HepG2 (cell line): ENCODE measurements around the gene MOAP1. TPM values are rescaled to one million over a fixed set of nuclear protein-coding genes. Genes with fewer than 3 reads are reported as not detected.

Source experiments
- ATF1 ChIP-seq: IDR thresholded peaks from 2 replicates; pipeline ENCODE4 v1.6.1; 2016; ENCODE audit warnings: mild to moderate bottlenecking, control low read depth
- BCL3 ChIP-seq: sonication (generic); formaldehyde crosslinking; IDR thresholded peaks from 2 replicates; pipeline ENCODE4 v1.5.1; 2020; ENCODE audit warnings: mild to moderate bottlenecking, missing genetic modification reagents, moderate library complexity
- GATAD2A ChIP-seq: IDR thresholded peaks from 2 replicates; pipeline ENCODE4 v1.6.1; 2016
- HDAC2 ChIP-seq: sonication (generic); formaldehyde crosslinking; IDR thresholded peaks from 2 replicates; pipeline ENCODE4 v1.4.0; 2020; ENCODE audit warnings: missing genetic modification reagents
- HMGXB4 ChIP-seq, 2 experiments: sonication (generic) in 1 of 2; formaldehyde crosslinking in 1 of 2; IDR thresholded peaks; 2 replicates each; pipeline versions ENCODE4 v1.4.0 to v1.6.1; 2018 to 2020; ENCODE audit warnings: missing genetic modification reagents in 2 of 2, borderline replicate concordance in 1 of 2, low read depth in 1 of 2, mild to moderate bottlenecking in 1 of 2, missing biosample characterization in 1 of 2
- IKZF4 ChIP-seq: sonication (generic); formaldehyde crosslinking; IDR thresholded peaks from 2 replicates; pipeline ENCODE4 v1.5.1; 2020; ENCODE audit warnings: borderline replicate concordance, mild to moderate bottlenecking, low read depth, missing genetic modification reagents; ENCODE audit errors: not compliant biosample characterization
- POLR2AphosphoS5 ChIP-seq: IDR thresholded peaks from 2 replicates; pipeline ENCODE4 v1.6.1; 2012; ENCODE audit warnings: low read depth, low read length
- RFX1 ChIP-seq: fragments of 450-650 bp; IDR thresholded peaks from 2 replicates; pipeline ENCODE4 v1.6.1; 2017
- RNF2 ChIP-seq: fragments of 450-650 bp; conservative IDR thresholded peaks from 2 replicates; pipeline ENCODE4 v1.6.1; 2016; ENCODE audit warnings: low read depth
- SP1 ChIP-seq, 2 experiments: fragments of 450-650 bp in 1 of 2; sonication (generic) in 1 of 2; formaldehyde crosslinking in 1 of 2; IDR thresholded peaks; 2 replicates each; pipeline versions ENCODE4 v1.4.0 to v1.6.1; 2016 to 2020; ENCODE audit warnings: missing genetic modification reagents in 1 of 2
- SPEN ChIP-seq: sonication (generic); formaldehyde crosslinking; IDR thresholded peaks from 2 replicates; pipeline ENCODE4 v1.5.1; 2020; ENCODE audit warnings: low read depth, mild to moderate bottlenecking, missing genetic modification reagents
- TCF12 ChIP-seq, 2 experiments: fragments of 450-650 bp in 1 of 2; sonication (generic) in 1 of 2; formaldehyde crosslinking in 1 of 2; IDR thresholded peaks; 2 replicates each; pipeline versions ENCODE4 v1.6.1 to v1.8.0; 2017 to 2022; ENCODE audit warnings: antibody characterized with exemption in 1 of 2, mild to moderate bottlenecking in 1 of 2, missing genetic modification reagents in 1 of 2, moderate library complexity in 1 of 2
- YEATS2 ChIP-seq: sonication (generic); formaldehyde crosslinking; IDR thresholded peaks from 2 replicates; pipeline ENCODE4 v1.4.0; 2020; ENCODE audit warnings: missing genetic modification reagents, borderline replicate concordance
- ZFP82 ChIP-seq: sonication (generic); formaldehyde crosslinking; IDR thresholded peaks from 2 replicates; pipeline ENCODE4 v1.5.1; 2020; ENCODE audit warnings: mild to moderate bottlenecking, missing genetic modification reagents, borderline replicate concordance
- ZKSCAN5 ChIP-seq: sonication (generic); formaldehyde crosslinking; IDR thresholded peaks from 2 replicates; pipeline ENCODE4 v1.5.1; 2020; ENCODE audit warnings: mild to moderate bottlenecking, missing genetic modification reagents
- ZNF660 ChIP-seq: sonication (generic); formaldehyde crosslinking; IDR thresholded peaks from 2 replicates; pipeline ENCODE4 v1.5.1; 2020; ENCODE audit warnings: mild to moderate bottlenecking, low read depth, missing genetic modification reagents, borderline replicate concordance
- ZNF724P ChIP-seq: sonication (generic); formaldehyde crosslinking; IDR thresholded peaks from 2 replicates; pipeline ENCODE4 v1.8.0; 2022; ENCODE audit warnings: missing genetic modification reagents, borderline replicate concordance
- ZNF761 ChIP-seq: sonication (generic); formaldehyde crosslinking; conservative IDR thresholded peaks from 2 replicates; pipeline ENCODE4 v1.4.0; 2020; ENCODE audit warnings: mild to moderate bottlenecking, missing genetic modification reagents
- ZNF782 ChIP-seq: sonication (generic); formaldehyde crosslinking; IDR thresholded peaks from 2 replicates; pipeline ENCODE4 v1.4.0; 2020; ENCODE audit warnings: missing genetic modification reagents, mild to moderate bottlenecking, borderline replicate concordance
- ZNF839 ChIP-seq: sonication (generic); formaldehyde crosslinking; IDR thresholded peaks from 2 replicates; pipeline ENCODE4 v1.4.0; 2020; ENCODE audit warnings: missing genetic modification reagents, mild to moderate bottlenecking, borderline replicate concordance
- polyA plus RNA-seq, 8 experiments: library from polyadenylated mRNA; depleted of rRNA in 3 of 8; stranded (reverse) in 7 of 8; unstranded in 1 of 8; fragments of >200 nt; fragmentation: Illumina TruSeq in 4 of 8; extraction: Trizol in 4 of 8; gene quantifications; 2 replicates each; pipeline versions ENCODE4 v1.2.1 to v1.2.3, GENCODE V29; 2011 to 2016; ENCODE audit warnings: low read depth in 4 of 8, missing spikeins in 1 of 8, mixed read lengths in 1 of 8; ENCODE audit not compliant: insufficient read depth in 1 of 8
- total RNA-seq, 5 experiments: library from RNA; depleted of rRNA; stranded (reverse); fragments of >200 nt; fragmentation: Illumina TruSeq; extraction: Trizol; gene quantifications; 2 replicates each; pipeline ENCODE4 v1.2.3, GENCODE V29; 2016; ENCODE audit warnings: low read depth in 1 of 5
- TF ChIP-seq, protein P1 (sequence below): sonication (generic); formaldehyde crosslinking; IDR thresholded peaks from 2 replicates; pipeline ENCODE4 v1.5.0; 2020; ENCODE audit warnings: missing genetic modification reagents
- TF ChIP-seq, protein P2 (sequence below): IDR thresholded peaks from 2 replicates; pipeline ENCODE4 v1.6.1; 2016; ENCODE audit warnings: low read depth, control low read depth

MOAP1 gene
- total and polyA plus RNA-seq, 2 of the 13 experiments (the other 11 are each of a cell fraction or from before 2014, with no cell fraction given) = 14.6 to 47.0 TPM

DNA sequence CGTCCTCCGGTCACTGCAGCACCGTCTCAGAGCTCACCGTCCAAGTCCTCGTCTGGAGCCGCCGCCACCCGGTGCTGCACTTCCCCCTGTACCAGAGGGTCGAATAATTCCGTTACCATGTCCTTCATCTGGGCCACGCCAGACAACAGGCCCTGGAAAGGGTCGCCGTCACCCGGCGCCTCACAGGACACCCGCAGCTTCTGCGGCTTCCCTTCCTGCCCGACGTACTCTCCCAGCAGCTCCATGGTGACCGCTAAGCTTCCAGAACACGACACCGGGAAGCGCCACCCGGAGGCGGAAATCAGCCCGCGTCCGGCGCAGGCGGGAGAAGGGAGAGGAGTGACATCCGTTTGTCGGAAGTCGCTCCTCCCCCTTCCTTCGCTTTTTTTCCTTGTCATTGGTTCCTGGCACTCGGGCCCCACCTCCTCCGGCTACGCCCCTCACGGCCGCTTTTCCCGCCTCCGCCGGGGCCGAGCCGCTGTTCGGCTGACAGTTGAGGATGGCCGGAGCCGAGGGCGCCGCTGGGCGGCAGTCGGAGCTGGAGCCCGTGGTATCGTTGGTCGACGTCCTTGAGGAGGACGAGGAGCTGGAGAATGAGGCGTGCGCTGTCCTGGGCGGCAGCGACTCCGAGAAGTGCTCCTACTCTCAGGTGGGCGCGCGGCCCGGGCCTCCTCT lies 22.2 kb upstream of the MOAP1 start, which contains the start of the genes GON7 and UBR7 (continued):
- peak; percentile 75 to 86 for TF ChIP-seq HMGXB4 (CRISPR knock-in tag; IDR thresholded peaks at IDR 0.05; ENCODE audit: borderline replicate concordance in 1 of 2, low read depth in 1 of 2)
- TF ChIP-seq YEATS2 = peak; percentile 85
- no peak; the same call in 1 of the 2 replicates for TF ChIP-seq ZNF782 (CRISPR knock-in tag)
- no peak for TF ChIP-seq SP1 (IDR thresholded peaks at IDR 0.05)
- TF ChIP-seq SP1 (CRISPR knock-in tag; IDR thresholded peaks at IDR 0.05) = peak; percentile 86
- peak; percentile 66 for TF ChIP-seq ATF1 (CRISPR knock-in tag)
- TF ChIP-seq ZNF761 (CRISPR knock-in tag) = no peak
- no peak for TF ChIP-seq ZNF724P
- TF ChIP-seq HDAC2 (CRISPR knock-in tag) = peak; percentile 70
- no peak for TF ChIP-seq ZNF660 (CRISPR knock-in tag)
- TF ChIP-seq, protein P1, sequence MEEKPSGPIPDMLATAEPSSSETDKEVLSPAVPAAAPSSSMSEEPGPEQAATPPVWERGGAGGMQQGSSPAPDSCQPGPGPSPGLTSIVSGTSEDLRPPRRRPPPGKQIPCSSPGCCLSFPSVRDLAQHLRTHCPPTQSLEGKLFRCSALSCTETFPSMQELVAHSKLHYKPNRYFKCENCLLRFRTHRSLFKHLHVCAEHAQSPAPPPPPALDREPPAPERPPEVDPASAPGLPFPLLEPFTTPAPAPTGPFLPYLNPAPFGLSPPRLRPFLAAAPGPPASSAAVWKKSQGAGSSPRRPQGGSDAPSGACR (CRISPR knock-in tag) = 0 out of 2 replicates have a peak, but pooled peaks have one; percentile 15
- peak; percentile 47 for TF ChIP-seq IKZF4 (CRISPR knock-in tag)
- peak; percentile 25; the same call in 1 of the 2 replicates for TF ChIP-seq GATAD2A (CRISPR knock-in tag)
- no peak for TF ChIP-seq ZKSCAN5 (CRISPR knock-in tag)
- TF ChIP-seq ZFP82 (CRISPR knock-in tag) = peak; percentile 88; the same call in 1 of the 2 replicates
- TF ChIP-seq, protein P2, sequence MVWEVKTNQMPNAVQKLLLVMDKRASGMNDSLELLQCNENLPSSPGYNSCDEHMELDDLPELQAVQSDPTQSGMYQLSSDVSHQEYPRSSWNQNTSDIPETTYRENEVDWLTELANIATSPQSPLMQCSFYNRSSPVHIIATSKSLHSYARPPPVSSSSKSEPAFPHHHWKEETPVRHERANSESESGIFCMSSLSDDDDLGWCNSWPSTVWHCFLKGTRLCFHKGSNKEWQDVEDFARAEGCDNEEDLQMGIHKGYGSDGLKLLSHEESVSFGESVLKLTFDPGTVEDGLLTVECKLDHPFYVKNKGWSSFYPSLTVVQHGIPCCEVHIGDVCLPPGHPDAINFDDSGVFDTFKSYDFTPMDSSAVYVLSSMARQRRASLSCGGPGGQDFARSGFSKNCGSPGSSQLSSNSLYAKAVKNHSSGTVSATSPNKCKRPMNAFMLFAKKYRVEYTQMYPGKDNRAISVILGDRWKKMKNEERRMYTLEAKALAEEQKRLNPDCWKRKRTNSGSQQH (CRISPR knock-in tag) = peak; percentile 83; the same call in 1 of the 2 replicates
- no peak for TF ChIP-seq TCF12 (IDR thresholded peaks at IDR 0.05)
- peak; percentile 59; the same call in 1 of the 2 replicates for TF ChIP-seq TCF12 (CRISPR knock-in tag; IDR thresholded peaks at IDR 0.05)
- peak; percentile 75; the same call in 1 of the 2 replicates for TF ChIP-seq ZNF839 (CRISPR knock-in tag)
- peak; percentile 70; the same call in 1 of the 2 replicates for TF ChIP-seq RFX1
- TF ChIP-seq POLR2AphosphoS5 = peak; percentile 84
- TF ChIP-seq SPEN (CRISPR knock-in tag) = peak; percentile 51; the same call in 1 of the 2 replicates
- peak; percentile 81 for TF ChIP-seq RNF2
- peak; percentile 78 for TF ChIP-seq BCL3 (CRISPR knock-in tag)
